ENCODE measurements around the gene PRSS23. TPM values are rescaled to one million over a fixed set of nuclear protein-coding genes. Genes with fewer than 3 reads are reported as not detected.
"Not testable (repeated sequence)": the region's sequence is repeated elsewhere in the genome, so short reads cannot be mapped to it uniquely, and the experiment has no call there.

Gene PRSS23
- total RNA-seq, 1 donor from 2014 or later = 11.6 TPM

DNA sequence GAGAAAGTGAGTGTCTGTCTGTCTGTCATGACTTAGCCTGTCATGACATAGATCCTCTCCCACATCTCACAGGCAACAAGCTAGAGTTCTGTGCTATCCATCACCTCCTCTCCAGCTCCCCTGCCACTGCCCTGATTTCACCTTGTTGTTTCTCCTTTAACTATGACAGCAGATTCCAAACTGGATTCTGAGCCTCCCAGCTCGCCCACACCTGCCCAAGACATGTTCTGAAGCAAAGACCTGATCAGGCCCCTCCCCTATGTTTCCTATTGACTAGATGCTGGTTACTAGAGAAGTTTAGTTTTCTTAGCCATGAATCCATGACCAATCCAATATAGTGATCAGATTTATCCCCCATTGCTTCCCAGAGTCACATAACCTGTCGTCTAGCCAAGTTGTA is 15.4 kb downstream of the PRSS23 start:
- ATAC-seq = no peak

DNA sequence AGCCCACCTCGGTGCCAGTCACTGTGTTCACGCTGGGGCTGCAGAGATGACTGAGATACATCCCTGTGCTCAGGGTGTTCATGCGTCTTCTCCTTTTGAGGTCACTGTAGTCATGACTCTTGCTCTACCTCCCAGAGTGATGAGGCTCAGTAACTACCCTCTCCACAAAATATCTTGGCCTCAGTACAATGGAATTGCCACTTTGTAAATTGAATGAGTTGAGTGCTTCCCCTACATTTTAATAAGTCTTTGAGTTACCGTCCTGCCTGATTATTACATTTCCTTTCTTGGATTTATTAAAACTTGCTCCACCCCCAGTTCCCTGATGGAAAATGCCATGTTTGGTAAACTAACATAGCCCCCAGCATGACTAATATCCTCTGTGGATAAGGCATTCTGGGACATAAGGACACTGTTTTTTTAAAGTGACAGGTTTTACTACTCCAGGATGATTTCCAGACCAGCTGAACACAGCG is 15.9 kb downstream of the PRSS23 start:
- peak; percentile 16 for ATAC-seq

- no peak for ATAC-seq
Measured at GRCh38 chr11:86818462-86819192, 18.3 kb downstream of the PRSS23 start.

GRCh38 chr11:86824139-86824538 is 23.8 kb downstream of the PRSS23 start:
- ATAC-seq = not testable (repeated sequence)

DNA sequence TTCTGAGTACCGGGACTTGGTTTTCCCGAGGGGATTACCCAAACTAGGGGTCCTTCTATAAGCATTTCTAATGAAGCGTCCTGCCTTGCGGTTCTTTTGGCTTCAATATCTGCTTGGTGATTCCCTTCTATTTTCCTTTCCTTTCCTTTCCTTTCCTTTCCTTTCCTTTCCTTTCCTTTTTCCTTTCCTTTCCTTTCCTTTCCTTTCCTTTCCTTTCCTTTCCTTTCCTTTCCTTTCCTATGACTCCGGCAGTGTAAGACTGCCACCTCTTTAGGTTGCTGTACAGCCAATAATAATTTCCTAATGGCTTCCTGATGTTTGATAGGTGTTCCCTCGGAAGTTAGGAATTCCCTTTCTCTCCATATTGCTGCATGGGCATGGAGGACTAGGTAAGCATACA is 34.0 kb downstream of the PRSS23 start:
- ATAC-seq = not testable (repeated sequence)

- not testable (repeated sequence) for ATAC-seq
Measured at GRCh38 chr11:86844762-86845508, 44.6 kb downstream of the PRSS23 start.

GRCh38 chr11:86848132-86848531 is 47.8 kb downstream of the PRSS23 start:
- ATAC-seq = no peak

- no peak for ATAC-seq
Measured at GRCh38 chr11:86849679-86850078, 49.3 kb downstream of the PRSS23 start.

Other genes starting within 250 kb of the PRSS23 start
- gene ME3, start 127.9 kb upstream of the PRSS23 start, total RNA-seq = 1.8 TPM
- gene FZD4, start 154.9 kb downstream of the PRSS23 start, total RNA-seq = 3.3 TPM
- gene TMEM135, start 237.4 kb downstream of the PRSS23 start, total RNA-seq = 14.3 TPM